Esophagus squamous epithelium (tissue), 5 donors: ENCODE data around the gene BAG3. TPM values are rescaled to one million over a fixed set of nuclear protein-coding genes. Genes with fewer than 3 reads are reported as not detected.

Experiments used
- DNase-seq: peaks from one replicate; lab custom pipeline; 2025; lab: John Stamatoyannopoulos, UW
- H3K27ac ChIP-seq, 4 donors: fragments of 200-600 bp; sonication (generic); one replicate each; pipeline ENCODE4 v1.5.1; 2016 to 2019; ENCODE audit warnings: mild to moderate bottlenecking in 1 of 4
- H3K27me3 ChIP-seq, 4 donors: fragments of 200-600 bp; sonication (generic); 1 replicate in 3 of 4; 2 replicates in 1 of 4; pipeline versions ENCODE4 v1.5.1 to v1.6.0; 2017 to 2021; ENCODE audit warnings: antibody characterized with exemption in 1 of 4
- H3K36me3 ChIP-seq, 3 donors: fragments of 200-600 bp; sonication (generic); one replicate each; pipeline ENCODE4 v1.5.1; 2016 to 2019
- H3K4me1 ChIP-seq, 3 donors: fragments of 200-600 bp; sonication (generic); one replicate each; pipeline ENCODE4 v1.5.1; 2017 to 2019
- H3K4me3 ChIP-seq, 4 donors: fragments of 200-600 bp; sonication (generic); 1 replicate in 3 of 4; 2 replicates in 1 of 4; pipeline ENCODE4 v1.5.1; 2016 to 2019; ENCODE audit warnings: mild to moderate bottlenecking in 2 of 4, moderate library complexity in 1 of 4
- H3K9me3 ChIP-seq, 3 donors: fragments of 200-600 bp; sonication (generic); one replicate each; pipeline ENCODE4 v1.5.1; 2016 to 2019
- CTCF ChIP-seq, 6 experiments: fragments of 450-650 bp in 4 of 6; fragments of 200-600 bp in 2 of 6; sonication (generic) in 2 of 6; IDR thresholded peaks; one replicate each; pipeline ENCODE4 v1.5.1; 2016 to 2019; ENCODE audit warnings: antibody characterized with exemption in 6 of 6, mild to moderate bottlenecking in 4 of 6, moderate library complexity in 4 of 6
- POLR2A ChIP-seq, 4 donors: fragments of 450-650 bp; IDR thresholded peaks; one replicate each; pipeline ENCODE4 v1.6.1; 2017; ENCODE audit warnings: antibody characterized with exemption in 4 of 4, mild to moderate bottlenecking in 4 of 4, moderate library complexity in 3 of 4
- WGBS, 2 donors: methylation state at CpG; one replicate each; pipeline ENCODE4 v1.1.5; 2018; 5-methylcytosine and 5-hydroxymethylcytosine counted together
- intact Hi-C: fragments of 100-400 bp; cut with DNase I; formaldehyde crosslinking; loops from one replicate; pipeline ENCODE4 v1.15.0; 2022
- total RNA-seq, 4 donors: library from RNA; depleted of rRNA; stranded (reverse); fragments of >200 nt; gene quantifications; one replicate each; pipeline ENCODE4 v1.1.0, GENCODE V29; 2016
- donor health status: DM: yes; HTN: yes; CAD: no.

BAG3 gene
- total RNA-seq, 4 donors from 2014 or later: 51.6 to 102 (median 57.2) TPM

- no peak for TF ChIP-seq POLR2A (IDR thresholded peaks at IDR 0.05)
- no peak for TF ChIP-seq CTCF (IDR thresholded peaks at IDR 0.05)
- Histone ChIP-seq H3K4me3 (no peak overlapping the region), H3K36me3 (no peaks in the 10 kb centered on the region), H3K27me3 (no peaks in the 10 kb centered on the region), H3K9me3 (no peaks in the 10 kb centered on the region), H3K4me1 (no peaks in the 10 kb centered on the region), H3K27ac (no peak overlapping the region)
- no peak for DNase-seq
- 84 to 86% methylated on average over 5 of the region's 5 CpGs for WGBS, 2 donors
- intact Hi-C loops: no loop called here
Measured at GRCh38 chr10:119630300-119630699, 20.9 kb upstream of the BAG3 start.

GRCh38 chr10:119633538-119634218, 17.5 kb upstream of the BAG3 start:
- Histone ChIP-seq H3K27me3 (no peaks in the 10 kb centered on the region), H3K9me3 (no peaks in the 10 kb centered on the region), H3K4me1 (no peaks in the 10 kb centered on the region), H3K36me3 (no peaks in the 10 kb centered on the region), H3K27ac (no peak overlapping the region), H3K4me3 (no peak overlapping the region)
- DNase-seq: no peak
- intact Hi-C loops: no loop called here
- 75 to 80% methylated on average over 3 of the region's 3 CpGs for WGBS, 2 donors
- TF ChIP-seq POLR2A (IDR thresholded peaks at IDR 0.05) (no peak), CTCF (IDR thresholded peaks at IDR 0.05) (no peak)

DNA sequence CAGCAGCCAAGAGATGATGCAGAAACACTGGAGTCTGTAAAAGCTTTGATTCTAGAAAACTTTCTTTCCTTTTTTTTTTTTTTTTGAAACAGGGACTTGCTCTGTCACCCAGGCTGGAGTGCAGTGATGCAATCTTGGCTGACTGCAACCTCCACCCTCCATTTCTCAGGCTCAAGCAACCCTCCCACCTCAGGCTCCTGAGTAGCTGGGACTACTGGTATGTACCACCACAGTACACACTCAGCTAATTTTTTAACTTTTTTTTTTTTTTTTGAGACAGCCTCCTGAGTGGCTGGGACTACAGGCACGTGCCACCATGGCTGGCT, 17.0 kb upstream of the BAG3 start:
- Histone ChIP-seq H3K27me3 (no peaks in the 10 kb centered on the region), H3K36me3 (no peaks in the 10 kb centered on the region), H3K4me1 (no peaks in the 10 kb centered on the region), H3K9me3 (no peaks in the 10 kb centered on the region), H3K4me3 (no peak overlapping the region), H3K27ac (no peak overlapping the region)
- intact Hi-C loops: no loop called here
- 67 to 100% methylated on average over 1 of the region's 1 CpG for WGBS, 2 donors
- no peak for TF ChIP-seq POLR2A (IDR thresholded peaks at IDR 0.05)
- no peak for TF ChIP-seq CTCF (IDR thresholded peaks at IDR 0.05)
- DNase-seq: no peak

- Histone ChIP-seq H3K4me3 (no peak overlapping the region), H3K9me3 (no peaks in the 10 kb centered on the region), H3K27me3 (no peaks in the 10 kb centered on the region), H3K4me1 (peaks cover 0 to 7% (median 0%) of the 10 kb centered on the region in 3 donors), H3K36me3 (no peaks in the 10 kb centered on the region), H3K27ac (no peak overlapping the region)
- 57 to 73% methylated on average over 2 to 4 of the region's 4 CpGs for WGBS, 2 donors
- no peak for TF ChIP-seq POLR2A (IDR thresholded peaks at IDR 0.05)
- no peak for TF ChIP-seq CTCF (IDR thresholded peaks at IDR 0.05)
- no peak for DNase-seq
- intact Hi-C loops: no loop called here
Measured at GRCh38 chr10:119637631-119638030, 13.5 kb upstream of the BAG3 start.

- TF ChIP-seq POLR2A (IDR thresholded peaks at IDR 0.05) (no peak), CTCF (IDR thresholded peaks at IDR 0.05) (no peak)
- DNase-seq: no peak
- Histone ChIP-seq H3K9me3 (peaks cover 0 to 1% (median 0%) of the 10 kb centered on the region in 3 donors), H3K36me3 (no peaks in the 10 kb centered on the region), H3K4me1 (peaks cover 0 to 19% (median 0%) of the 10 kb centered on the region in 3 donors), H3K27ac (no peak overlapping the region), H3K4me3 (no peak overlapping the region), H3K27me3 (no peaks in the 10 kb centered on the region)
- WGBS, 2 donors: 73 to 83% methylated on average over 7 of the region's 7 CpGs
- intact Hi-C loops: no loop called here
Measured at GRCh38 chr10:119638982-119639381, 12.2 kb upstream of the BAG3 start.
